Mammary epithelial cell (primary cell): ENCODE data around the gene TRMT1.

Source experiments
- CTCF ChIP-seq, 2 donors: IDR thresholded peaks in 1 of 2; conservative IDR thresholded peaks in 1 of 2; 2 replicates each; pipeline ENCODE4 v1.5.1; 2011 to 2012; ENCODE audit warnings: inconsistent platforms in 2 of 2, low read length in 2 of 2, mild to moderate bottlenecking in 2 of 2, control low read depth in 1 of 2, low read depth in 1 of 2; ENCODE audit not compliant: insufficient read depth in 1 of 2; ENCODE audit errors: extremely low read depth in 1 of 2
- EZH2 ChIP-seq: IDR thresholded peaks from 2 replicates; pipeline ENCODE4 v1.6.1; 2012; ENCODE audit warnings: low read length, inconsistent platforms, borderline replicate concordance

GRCh38 chr19:13057744-13058143 lies 58.8 kb downstream of the TRMT1 start:
- TF ChIP-seq CTCF (conservative IDR thresholded peaks at IDR 0.05 in 1 of 2, IDR thresholded peaks at IDR 0.05 in 1 of 2; ENCODE audit: extremely low read depth in 1 of 2, insufficient read depth in 1 of 2, low read depth in 1 of 2, low read length in 2 of 2) (no peak), EZH2 (no peak)
